HG03025 (cell line): ENCODE results near the gene SOS1.
"Not testable (repeated sequence)": the region's sequence is repeated elsewhere in the genome, so short reads cannot be mapped to it uniquely, and the experiment has no call there.

Experiments used
- ATAC-seq: cut with Tn5 transposase; IDR thresholded peaks from one replicate; pipeline ENCODE4 v1.9.1; 2021; ENCODE audit warnings: mild to moderate bottlenecking, moderate library complexity; ENCODE audit not compliant: unreplicated experiment, low FRiP score

The SOS1 gene

DNA sequence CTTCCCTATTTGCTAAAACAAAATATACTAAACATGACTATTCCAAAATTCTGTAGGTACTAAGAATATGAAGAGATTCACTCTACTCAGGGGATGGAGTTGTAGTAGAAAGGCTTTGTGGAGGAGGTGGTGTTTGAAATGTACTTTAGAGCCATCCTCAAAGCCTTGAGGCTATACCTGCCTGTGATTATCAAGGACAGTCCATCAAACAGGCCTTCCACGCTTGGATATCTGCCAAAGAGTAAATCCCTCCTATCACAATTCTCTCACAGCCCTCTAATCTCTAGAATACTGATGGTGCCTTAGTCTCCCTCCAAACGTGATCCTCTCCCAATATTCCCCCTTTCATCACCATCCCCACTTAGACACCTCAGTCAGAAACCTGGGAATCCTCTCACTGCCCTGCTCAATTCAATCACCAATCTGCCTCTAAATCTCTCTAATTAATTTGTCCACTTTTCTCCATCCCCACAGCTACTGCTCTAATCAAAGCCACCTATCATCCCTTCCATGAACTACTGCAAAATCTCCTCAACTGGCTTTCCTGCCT lies 13.1 kb downstream of the SOS1 start:
- no peak for ATAC-seq

DNA sequence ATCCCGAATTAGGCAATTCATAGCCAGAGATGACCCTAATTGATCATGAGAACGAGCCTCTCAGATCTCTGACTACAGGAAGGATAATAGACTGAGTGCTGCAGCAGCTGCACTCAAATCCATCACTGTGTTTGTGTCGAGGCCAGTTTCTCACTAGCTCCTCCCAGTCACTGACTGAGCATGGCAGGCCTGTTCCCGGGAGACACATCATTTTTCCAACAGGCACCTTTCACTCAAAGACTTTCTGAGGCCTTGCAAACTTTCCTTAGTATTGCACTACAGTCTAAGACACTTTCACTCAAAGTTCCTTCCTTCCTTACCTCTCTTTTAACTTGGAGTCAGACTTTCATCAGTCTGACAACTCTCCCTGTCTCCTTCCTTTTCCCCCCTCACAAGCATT lies 13.7 kb downstream of the SOS1 start:
- no peak for ATAC-seq

DNA sequence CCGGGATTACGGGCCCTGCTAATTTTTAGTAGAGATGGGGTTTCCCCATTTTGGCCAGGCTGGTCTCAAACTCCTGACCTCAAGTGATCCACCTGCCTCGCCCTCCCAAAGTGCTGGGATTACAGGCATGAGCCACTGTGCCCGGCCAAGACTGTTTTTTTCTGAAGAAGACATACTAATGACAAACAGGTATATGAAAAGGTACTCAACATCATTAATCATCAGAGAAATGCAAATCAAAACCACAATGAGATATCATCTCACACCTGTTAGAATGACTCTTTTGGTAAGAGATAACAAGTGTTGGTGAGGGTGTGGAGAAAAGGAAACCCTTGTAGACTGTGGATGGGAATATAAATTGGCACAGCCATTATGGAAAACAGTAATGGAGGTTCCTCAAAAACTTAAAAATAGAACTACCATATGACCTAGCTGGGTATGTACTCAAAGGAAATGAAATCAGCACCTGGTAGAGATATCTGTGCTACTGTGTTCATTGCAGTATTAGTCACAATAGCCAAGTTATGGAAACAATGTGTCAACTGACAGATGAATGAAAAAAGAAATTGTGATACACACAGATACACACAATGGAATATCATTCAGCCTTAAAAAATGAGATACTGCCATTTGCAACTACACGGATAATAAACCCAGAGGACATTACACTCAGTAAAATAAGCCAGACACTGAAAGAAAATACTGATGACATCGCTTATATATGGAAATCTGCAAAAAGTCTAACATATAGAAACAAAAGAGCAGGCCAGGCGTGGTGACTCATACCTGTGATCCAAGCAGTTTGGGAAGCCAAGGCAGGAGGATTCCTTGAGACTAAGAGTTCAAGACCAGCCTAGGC lies 20.8 kb downstream of the SOS1 start:
- ATAC-seq = no peak

DNA sequence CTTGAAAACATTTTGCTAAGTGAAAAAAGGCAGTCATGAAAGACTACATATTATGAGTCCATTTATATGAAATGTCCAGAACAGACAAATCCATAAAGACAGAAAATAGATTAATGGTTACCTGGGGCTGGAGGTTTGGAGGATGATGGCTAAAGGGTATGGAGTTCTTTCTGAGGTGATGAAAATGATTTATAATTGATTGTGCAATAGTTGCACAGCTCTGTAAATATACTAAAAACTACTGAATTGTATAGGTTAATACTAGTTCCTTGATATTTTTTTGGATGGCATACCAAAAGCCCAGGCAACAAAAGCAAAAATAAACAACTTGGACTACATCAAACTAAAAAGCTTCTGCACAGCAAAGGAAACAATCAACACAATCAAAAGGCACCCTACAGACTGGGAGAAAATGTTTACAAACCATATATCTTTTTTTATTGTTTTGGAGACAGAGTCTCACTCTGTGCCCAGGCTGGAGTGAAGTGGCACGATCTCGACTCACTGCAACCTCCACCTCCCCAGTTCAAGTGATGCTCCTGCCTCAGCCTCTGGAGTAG lies 21.5 kb downstream of the SOS1 start:
- no peak for ATAC-seq

DNA sequence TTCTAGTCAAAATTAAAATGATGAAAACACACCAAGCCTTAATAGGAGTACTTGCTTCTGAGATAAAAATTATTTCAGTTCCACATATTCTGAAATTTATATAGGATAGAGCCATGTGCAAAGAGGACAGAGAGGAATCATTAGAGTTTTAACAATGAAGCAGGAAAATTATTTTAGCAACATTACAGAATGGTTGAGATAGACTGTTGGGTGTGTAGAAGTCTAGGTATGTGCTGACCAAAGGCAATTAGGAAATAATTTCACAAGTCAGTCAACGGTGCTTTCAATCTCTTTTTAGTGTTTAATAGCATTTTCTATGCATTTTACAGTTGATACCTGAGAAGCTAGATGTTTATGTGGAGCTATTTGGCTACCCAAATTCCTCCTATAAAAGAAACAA lies 25.2 kb downstream of the SOS1 start:
- ATAC-seq = no peak

DNA sequence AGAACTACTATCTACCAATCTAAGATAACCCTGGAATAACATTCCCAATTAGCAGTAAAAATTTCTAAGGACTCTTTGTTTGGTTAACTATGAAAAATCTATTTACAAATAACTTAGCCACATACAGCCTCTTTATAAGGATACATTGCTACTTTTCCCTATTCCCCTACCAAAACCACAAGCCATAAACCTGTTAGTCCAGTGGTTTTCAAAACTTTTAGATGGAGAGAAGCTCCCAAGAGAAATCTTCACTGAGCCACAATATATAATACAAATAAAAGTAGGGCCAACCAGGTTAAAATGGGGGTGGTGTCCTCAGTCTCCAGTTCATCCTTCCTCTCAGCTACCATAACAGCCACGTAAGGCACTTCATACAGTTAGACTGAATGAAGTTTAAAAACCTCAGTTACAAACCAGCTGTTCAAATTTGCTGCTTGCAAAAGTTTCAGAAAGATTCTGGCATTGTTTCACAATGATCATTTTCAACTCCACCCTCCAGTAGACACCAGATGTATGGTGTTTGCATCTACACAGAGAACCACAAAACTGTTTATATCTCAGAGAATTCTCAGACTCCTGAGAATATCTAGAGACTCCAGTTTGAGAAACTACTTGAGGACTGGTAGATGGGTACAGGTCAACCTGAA lies 26.0 kb downstream of the SOS1 start:
- ATAC-seq = peak; percentile 85

DNA sequence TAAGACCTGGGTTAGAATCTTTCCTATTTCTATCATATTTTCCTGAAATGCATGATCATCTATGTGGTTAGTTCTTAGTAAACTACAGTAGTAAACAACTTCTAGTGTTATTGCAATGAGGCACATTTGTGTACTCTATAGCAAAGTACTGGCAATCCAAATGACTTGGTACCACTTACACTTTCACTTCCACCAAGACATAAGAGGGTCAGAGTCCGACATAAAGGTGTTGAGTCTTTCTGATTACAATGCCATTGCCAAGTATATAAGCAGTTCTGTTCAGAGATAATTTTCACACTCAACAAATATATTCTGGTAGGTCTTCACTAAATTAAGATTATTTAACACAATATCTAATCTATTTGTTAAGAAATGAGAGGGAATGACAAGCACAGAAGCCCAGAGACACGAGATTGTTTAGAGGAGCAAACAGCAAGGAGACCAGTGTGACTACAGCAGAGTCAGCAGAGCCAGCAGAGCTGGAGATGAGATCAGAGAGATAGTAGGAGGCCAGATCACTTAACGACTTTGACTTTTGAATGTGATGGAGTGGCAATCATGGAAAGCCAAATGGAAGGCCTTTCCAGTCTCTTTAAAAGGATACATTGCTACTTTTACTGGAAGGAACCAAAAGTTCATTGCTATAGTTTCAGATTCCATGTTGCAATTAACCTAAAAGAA lies 27.5 kb downstream of the SOS1 start:
- peak; percentile 46 for ATAC-seq

DNA sequence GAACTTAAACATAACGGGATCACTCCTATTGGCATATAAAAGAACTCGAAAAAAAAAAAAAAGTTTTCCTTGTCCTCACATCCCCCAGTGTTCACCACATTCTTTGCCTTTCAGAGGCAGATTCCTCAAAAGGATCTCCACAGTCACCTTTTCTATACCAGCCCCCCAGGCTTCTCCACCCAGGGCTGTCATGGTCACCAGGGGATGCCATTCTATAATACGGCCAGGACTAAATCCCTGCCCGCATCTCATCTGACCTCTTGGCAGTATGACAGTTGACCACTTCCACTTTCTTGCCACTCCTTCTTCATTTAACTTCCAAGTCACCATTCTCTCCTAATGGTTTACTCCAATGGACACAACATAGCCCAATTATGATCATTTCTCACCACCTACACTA lies 29.3 kb downstream of the SOS1 start:
- no peak for ATAC-seq

DNA sequence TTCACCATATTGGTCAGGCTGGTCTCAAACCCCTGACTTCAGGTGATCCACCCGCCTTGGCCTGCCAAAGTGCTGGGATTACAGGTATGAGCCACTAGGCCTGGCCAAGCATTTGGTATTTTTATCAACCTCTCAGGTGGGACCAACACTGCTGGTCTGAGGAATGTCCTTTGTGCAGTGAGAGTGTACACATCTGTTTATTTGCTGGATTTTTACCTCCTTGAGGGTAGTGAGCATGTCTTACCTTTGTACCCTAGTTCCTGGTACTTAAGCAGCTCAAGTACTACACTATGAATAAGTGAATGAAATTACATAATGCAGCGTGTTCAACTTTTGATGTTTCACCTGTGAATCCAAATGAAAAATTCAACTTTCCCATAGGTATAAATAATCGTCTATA lies 29.8 kb downstream of the SOS1 start:
- ATAC-seq = no peak

DNA sequence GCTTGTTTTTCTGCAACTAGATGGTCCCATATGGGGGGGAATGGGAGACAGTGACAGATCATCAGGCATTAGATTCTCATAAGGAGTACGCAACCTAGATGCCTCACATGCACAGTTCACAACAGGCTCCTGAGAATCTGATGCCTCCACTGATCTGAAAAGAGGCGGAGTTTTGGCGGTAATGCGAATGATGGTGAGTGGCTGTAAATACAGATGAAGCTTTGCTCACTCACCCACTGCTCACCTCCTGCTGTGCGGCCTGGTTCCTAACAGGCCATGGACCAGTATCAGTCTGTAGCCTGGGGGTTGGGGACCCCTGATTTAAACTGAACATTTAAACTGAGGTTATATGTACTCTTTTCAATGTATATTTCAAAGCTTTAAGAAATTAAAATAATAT lies 40.7 kb downstream of the SOS1 start:
- no peak for ATAC-seq

DNA sequence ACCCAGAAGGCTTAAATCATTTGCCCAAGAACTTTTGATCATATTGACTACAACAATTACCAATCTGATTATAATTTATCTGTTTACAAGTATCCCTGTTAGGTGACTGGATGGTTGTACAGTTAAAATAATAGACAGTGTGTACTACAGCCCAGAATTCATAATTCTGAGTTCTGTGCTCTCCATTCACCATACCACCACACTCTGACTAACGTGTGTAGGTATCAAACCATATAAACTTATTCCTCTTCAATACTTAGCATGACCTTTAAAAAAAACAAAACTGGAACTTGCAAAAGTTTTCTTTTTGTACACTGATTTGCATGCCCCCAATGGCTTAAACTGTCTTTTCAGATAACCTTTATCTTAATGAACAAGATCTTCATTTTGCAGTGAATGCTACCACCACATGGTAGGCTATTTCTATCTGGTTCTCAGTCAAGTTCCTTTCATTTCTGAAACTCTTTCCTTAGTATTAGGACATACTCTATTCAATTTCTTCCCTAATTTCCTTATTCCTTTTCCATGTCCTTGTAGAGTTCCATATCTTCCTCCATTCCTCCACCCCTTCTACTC lies 50.9 kb downstream of the SOS1 start:
- no peak for ATAC-seq

DNA sequence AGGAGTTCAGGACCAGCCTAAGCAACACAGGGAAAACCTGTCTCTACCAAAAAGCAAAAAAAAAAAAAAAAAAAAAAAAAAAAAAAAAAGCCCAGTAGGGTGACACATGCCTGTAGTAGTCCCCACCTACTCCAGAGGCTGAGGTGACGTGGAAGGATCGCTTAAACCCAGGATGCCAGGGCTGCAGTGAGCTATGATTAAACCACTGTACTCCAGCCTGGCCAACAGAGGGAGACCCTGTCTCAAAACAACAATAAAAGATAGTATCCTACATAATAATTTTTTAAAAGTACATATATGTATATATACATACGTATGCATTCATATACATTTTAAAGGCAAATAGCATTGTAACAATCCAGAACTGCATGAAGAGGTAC lies 51.7 kb downstream of the SOS1 start:
- ATAC-seq = no peak

DNA sequence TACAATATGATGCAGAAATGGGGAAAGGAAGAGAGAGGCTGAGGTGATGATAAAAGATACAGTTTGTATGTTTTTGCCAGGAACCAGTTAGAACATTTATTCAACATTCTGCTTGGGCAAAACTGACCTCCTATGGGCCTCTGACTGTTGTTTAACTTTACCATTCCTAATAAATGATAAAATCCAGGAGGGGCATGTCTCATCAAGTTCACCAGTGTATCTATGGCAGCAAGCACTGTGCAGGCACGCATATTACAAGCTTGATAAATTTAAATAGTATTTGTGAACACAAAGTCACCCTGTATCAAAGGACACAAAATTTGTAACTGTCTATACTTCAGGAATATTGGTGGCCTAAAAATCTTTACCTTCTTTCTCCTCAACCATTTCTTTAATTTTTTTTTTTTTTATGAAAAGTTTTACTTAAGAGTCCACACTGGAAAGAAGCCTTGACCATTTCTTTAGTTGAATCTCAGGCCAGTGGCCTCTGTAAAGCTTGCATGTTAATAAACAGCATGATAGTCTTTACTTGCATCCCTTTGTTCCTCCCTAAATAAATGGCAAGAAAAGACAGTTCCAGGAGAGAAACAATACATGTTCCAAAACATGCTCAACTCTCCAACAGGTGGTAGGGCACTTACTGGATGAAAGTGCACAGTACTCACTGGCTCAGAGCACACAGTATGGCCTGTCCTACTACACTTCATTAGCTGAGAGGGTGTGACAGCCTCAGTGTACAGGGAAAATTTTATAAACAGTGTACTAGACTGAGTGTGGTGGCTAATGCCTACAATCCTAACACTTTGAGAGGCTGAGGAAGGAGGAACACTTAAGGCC lies 52.3 kb downstream of the SOS1 start:
- no peak for ATAC-seq

DNA sequence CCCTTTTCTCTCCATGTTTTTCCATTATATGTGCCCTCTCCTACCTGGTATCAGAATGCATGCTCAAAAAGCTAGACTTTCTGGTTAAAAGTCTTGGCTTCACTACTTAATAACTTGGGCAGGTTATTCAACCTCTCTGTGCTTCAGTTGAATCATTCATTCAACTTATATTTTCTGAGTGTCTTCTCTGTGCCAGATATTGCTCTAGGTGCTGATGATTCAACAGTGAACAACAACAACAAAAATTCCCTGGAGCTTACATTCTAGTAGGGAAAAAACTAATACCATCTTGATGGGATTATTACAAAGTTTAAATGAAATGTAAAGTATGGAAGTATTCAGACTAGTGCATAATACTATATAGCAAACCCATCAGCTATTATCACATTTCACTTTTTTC lies 55.2 kb downstream of the SOS1 start:
- ATAC-seq = no peak

DNA sequence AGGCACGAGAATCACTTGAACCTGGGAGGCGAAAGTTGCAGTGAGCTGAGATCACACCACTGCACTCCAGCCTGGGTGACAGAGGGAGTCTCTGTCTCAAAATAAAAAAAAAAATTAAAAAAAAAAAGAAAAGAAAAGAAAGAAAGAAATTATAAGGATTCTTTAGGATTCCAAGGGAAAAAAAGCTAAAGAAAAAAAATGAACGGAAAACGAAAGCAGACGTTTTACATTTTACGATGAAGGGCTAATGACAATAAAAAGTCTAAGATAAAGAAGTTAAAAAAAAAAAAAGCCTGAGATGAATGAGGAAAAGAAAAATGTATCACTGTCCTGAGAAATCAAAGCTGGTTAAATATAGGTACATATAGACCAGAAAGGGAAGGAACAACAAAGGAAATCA lies 58.5 kb downstream of the SOS1 start:
- ATAC-seq = no peak

DNA sequence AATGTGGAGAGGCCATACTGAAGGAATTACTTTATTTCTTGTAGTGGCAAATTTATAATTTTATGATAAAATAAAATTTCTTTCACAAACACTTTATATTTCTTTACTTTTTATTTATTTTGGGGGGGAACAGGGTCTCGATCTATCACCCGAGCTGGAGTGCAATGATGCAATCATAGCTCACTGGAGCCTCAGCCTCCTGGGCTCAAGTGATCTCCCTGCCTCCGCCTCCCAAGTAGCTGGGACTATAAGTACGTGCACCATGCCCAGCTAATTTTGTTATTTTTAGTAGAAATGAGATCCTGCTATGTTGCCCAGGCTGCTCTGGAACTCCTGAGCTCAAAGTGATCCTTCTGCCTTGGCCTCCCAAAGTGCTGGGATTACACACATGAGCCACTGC lies 59.6 kb downstream of the SOS1 start:
- ATAC-seq = no peak

DNA sequence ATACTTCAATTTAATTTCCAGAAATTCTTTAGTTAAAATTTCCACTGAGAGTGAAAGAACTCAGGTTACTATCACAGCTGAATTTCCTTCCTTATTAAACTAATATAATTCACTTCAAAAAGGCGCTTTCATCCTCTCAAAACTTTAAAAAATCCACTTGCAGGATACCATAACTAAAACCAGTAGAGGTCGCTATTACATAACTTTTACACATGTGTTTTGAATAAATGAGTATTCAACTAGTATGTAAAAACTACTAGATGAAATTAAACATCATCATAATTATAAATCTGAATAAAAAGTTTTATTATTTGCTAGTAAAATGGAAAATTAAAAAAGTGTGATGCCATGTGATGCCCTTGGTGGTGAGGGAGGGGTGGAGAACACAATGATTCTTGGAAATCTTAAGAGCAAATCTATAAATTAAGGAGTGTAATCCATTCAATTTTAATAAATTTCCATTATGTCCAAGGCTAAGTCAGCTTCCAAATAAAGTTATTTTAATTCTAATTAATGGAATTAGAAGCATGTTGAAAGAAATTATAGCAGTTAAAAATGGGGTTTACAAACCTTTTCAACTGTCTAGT lies 61.4 kb downstream of the SOS1 start:
- ATAC-seq = no peak

DNA sequence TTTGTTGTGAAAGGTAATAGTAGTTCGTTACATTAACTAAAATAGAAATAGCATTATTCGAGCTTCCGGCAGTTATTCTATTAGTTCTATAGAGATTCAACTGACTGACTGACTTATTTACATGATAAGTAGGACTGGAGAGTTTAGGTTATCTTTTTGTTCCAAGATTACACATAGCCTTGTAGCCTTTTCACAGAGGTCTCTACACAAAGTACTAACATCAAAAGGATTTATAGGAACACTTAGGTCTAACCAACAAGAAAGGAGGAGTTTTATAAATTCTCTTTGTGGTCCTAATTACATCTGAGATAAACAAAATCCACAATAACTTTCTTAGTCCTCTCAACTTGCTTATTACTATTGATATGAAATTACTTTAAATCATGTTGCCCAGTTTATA lies 62.8 kb downstream of the SOS1 start:
- ATAC-seq = no peak

DNA sequence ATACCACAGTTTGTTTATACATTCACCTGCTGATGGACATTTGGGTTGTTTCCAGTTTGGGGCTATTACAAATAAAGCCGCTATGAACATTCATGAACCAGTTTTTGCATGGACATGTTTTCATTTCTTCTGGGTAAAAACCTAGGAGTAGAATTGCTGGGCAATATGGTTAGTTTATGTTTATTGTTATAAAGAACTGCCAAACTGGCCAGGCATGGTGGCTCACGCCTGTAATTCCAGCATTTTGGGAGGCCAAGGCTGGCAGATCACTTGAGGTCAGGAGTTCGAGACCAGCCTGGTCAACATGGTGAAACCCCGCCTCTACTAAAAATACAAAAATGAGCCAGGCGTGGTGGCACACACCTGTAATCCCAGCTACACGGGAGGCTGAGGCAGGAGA lies 68.2 kb downstream of the SOS1 start:
- ATAC-seq = not testable (repeated sequence)

DNA sequence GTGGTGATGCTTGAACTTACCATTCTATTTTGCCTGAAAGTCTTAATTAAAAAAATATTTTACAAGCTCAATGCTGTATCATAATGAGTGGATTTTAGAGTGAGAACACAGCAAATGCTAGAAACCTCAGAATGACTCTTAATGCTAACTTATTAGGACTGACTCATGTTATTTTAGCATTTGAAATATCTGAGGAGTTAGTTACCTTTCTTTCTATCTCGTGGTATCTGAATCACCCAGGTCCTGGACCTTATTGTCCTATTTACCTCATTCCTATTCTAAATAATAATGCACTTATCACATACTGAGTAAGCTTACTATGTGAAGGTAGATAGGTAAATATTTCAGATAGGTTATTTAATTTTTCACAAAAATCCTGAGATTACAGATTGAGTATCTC lies 70.7 kb downstream of the SOS1 start:
- no peak for ATAC-seq
